Thoracic aorta (tissue), 2 donors: Measurements from ENCODE around the gene KDSR. TPM values are rescaled to one million over a fixed set of nuclear protein-coding genes. Genes with fewer than 3 reads are reported as not detected.
A peak's percentile ranks its signal among the peaks of the same experiment; 100 is the strongest.

Experiments used
- ATAC-seq: fragments of 150-250 bp; one replicate; pipeline ENCODE4 v1.8.0; 2017; ENCODE audit warnings: low read depth; ENCODE audit not compliant: insufficient number of reproducible peaks, low FRiP score
- DNase-seq: peaks from one replicate; pipeline ENCODE4 v3.0.0-alpha.2; 2020; ENCODE audit warnings: low spot score
- H3K27ac ChIP-seq, 2 donors: fragments of 200-600 bp; sonication (generic); 1 replicate in 1 of 2; 2 replicates in 1 of 2; pipeline ENCODE4 v1.5.1; 2016; ENCODE audit warnings: mild to moderate bottlenecking in 2 of 2, moderate library complexity in 2 of 2
- H3K27me3 ChIP-seq: fragments of 200-600 bp; sonication (generic); replicated peaks from 2 replicates; pipeline ENCODE4 v1.6.0; 2016; ENCODE audit warnings: mild to moderate bottlenecking; ENCODE audit not compliant: insufficient read depth
- H3K36me3 ChIP-seq: fragments of 200-600 bp; sonication (generic); one replicate; pipeline ENCODE4 v1.5.1; 2016
- H3K4me1 ChIP-seq, 2 donors: fragments of 200-600 bp; sonication (generic); 1 replicate in 1 of 2; 2 replicates in 1 of 2; pipeline versions ENCODE4 v1.5.1 to v1.6.0; 2016; ENCODE audit warnings: low read depth in 2 of 2, mild to moderate bottlenecking in 1 of 2; ENCODE audit not compliant: control insufficient read depth in 1 of 2
- H3K4me3 ChIP-seq: fragments of 200-600 bp; sonication (generic); 2 replicates; pipeline ENCODE4 v1.5.1; 2016; ENCODE audit warnings: mild to moderate bottlenecking
- H3K9me3 ChIP-seq: fragments of 200-600 bp; sonication (generic); 2 replicates; pipeline ENCODE4 v1.5.1; 2016
- CTCF ChIP-seq: fragments of 200-600 bp; sonication (generic); IDR thresholded peaks from one replicate; pipeline ENCODE4 v1.5.1; 2019; ENCODE audit warnings: antibody characterized with exemption
- total RNA-seq, 2 donors: library from RNA; depleted of rRNA; stranded (reverse); fragments of >200 nt; gene quantifications; one replicate each; pipeline versions ENCODE4 v1.1.0 to v1.2.3, GENCODE V29; 2016

The KDSR gene
- total RNA-seq, 2 donors from 2014 or later, result 46.2 to 72.4 TPM

DNA sequence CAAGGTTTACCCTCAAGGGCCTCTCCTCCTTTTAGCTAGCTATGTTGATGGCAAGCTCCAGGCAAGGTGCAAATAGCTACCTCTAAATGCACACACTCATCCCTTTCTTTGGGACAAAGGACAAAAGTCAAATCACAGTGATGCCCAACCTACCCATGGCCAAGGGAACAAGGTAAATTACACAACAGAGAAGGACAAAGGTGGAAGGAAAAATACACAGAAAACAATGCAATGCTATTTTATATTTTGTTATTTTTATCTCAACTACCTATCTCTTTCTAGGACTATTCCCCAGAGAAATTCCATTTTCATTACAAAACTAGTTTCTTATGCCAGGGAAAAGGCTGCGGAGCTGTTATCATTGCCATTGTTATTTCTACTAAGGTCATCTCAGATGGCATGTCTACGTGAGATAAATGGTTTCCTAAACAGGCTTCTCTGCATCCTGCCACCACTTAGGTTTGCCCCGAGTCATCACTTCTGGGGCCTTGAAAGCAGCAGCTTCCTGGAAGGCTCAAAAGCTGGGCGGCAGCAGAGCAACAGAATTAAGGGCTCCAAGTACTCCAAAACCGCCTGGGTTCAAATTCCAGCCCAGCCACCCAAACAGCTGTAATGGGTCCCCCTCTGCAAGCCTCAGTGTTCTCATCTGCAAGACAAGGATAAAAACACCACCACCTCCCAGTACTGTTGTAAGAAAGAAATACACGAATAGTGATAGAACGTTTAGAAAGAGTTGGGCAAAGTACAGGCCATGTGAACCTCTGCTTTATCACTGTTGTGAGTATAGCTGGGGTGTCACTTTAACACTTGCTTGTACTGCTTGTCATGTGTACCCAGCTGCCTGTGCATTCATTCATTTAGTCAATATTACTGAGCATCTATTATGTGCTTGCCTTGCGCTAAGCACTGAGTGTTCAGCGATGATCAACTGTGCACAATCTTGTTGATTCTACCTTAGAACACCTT is 68.3 kb downstream of the KDSR start:
- Histone ChIP-seq H3K27me3 (no peaks in the 10 kb centered on the region), H3K9me3 (no peaks in the 10 kb centered on the region), H3K4me1 (peaks cover 42 to 65% of the 10 kb centered on the region in 2 donors), H3K4me3 (no peak overlapping the region), H3K27ac (no peak overlapping the region), H3K36me3 (no peaks in the 10 kb centered on the region)
- DNase-seq (no peak), ATAC-seq (no peak)
- no peak for TF ChIP-seq CTCF

- Histone ChIP-seq H3K4me1 (peaks cover 39 to 65% of the 10 kb centered on the region in 2 donors), H3K36me3 (no peaks in the 10 kb centered on the region), H3K9me3 (no peaks in the 10 kb centered on the region), H3K27me3 (no peaks in the 10 kb centered on the region), H3K4me3 (peak overlapping the region; percentile 9), H3K27ac (peak overlapping the region in 1 of 2 donors; percentile 2)
- TF ChIP-seq CTCF, result no peak
- DNase-seq, result no peak
- no peak for ATAC-seq
Observed at GRCh38 chr18:63297687-63298399, 69.2 kb downstream of the KDSR start.

DNA sequence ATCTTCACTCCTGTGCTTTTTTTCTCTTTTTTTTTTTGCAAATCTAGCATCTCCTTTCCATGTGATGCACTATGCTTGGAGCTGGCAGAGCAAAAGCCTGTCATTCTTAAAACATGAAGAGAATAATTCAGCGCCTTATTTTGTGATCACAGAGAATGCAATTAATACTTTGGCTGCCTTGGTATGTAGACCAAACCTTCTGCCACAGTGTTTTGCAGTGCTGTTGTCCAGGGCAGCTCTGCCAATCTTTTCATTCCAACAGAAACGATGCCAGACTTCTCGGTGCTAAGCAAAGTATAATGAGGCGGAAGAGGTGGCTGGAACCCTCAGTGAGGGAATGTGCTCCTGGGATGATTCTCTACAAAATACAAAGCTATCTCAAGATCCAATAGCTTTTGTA is 73.1 kb downstream of the KDSR start:
- DNase-seq, result no peak
- no peak for TF ChIP-seq CTCF
- H3K4me1 ChIP-seq, result peaks cover 28 to 56% of the 10 kb centered on the region in 2 donors
- peak overlapping the region in 1 of 2 donors; percentile 20 for H3K27ac ChIP-seq
- H3K27me3 ChIP-seq, result no peaks in the 10 kb centered on the region
- no peaks in the 10 kb centered on the region for H3K36me3 ChIP-seq
- ATAC-seq, result no peak
- no peak overlapping the region for H3K4me3 ChIP-seq
- no peaks in the 10 kb centered on the region for H3K9me3 ChIP-seq

DNA sequence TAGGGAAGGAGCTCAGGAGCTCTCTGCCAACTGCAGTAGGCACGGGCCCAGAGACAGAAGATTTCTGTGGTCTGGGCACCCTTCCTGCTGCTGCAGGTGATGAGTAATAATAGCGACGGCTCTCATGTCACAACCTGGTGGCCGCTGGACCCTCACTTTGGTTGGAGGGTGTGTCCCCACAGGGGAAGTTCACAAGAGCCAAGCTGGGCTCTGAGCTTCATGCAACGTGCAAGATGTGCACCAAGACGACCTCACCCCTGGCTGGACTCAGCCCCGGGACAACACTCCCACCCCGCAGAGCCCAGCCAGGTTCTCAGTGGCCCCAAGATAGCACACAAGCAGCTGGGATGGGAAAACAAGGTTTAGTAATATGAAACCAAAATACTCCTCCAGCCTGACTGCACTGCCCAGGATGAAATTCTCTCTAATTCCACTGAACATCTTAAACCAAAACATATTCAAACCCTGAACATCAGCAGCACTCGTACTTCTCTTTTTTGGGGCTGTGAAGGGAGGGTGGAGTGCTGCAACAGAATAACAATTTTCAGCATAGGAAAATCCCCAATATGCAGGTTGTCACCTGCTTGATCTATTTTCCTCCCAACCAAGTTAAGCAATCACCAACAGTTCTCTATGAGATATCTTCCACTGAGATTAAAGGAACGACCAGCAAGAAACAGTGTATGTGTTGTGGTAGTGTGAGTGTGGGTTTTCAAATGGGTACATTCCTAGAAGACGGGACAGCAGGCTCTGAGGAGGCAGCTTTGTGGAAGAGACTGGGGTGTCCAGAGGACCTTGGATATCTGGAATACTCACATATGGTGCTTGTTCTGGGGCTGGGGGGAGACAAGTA is 73.9 kb downstream of the KDSR start:
- Histone ChIP-seq H3K36me3 (no peaks in the 10 kb centered on the region), H3K4me3 (no peak overlapping the region), H3K27ac (peak overlapping the region in 1 of 2 donors; percentile 20), H3K4me1 (peaks cover 30 to 56% of the 10 kb centered on the region in 2 donors), H3K9me3 (no peaks in the 10 kb centered on the region), H3K27me3 (no peaks in the 10 kb centered on the region)
- TF ChIP-seq CTCF, result no peak
- DNase-seq (no peak), ATAC-seq (no peak)
